Esophagus squamous epithelium (tissue), 5 donors: ENCODE data around the gene GJA10. TPM values are rescaled to one million over a fixed set of nuclear protein-coding genes. Genes with fewer than 3 reads are reported as not detected.

Experiments
- DNase-seq: peaks from one replicate; lab custom pipeline; 2025; lab: John Stamatoyannopoulos, UW
- H3K27ac ChIP-seq, 4 donors: fragments of 200-600 bp; sonication (generic); one replicate each; pipeline ENCODE4 v1.5.1; 2016 to 2019; ENCODE audit warnings: mild to moderate bottlenecking in 1 of 4
- H3K27me3 ChIP-seq, 4 donors: fragments of 200-600 bp; sonication (generic); 1 replicate in 3 of 4; 2 replicates in 1 of 4; pipeline versions ENCODE4 v1.5.1 to v1.6.0; 2017 to 2021; ENCODE audit warnings: antibody characterized with exemption in 1 of 4
- H3K36me3 ChIP-seq, 3 donors: fragments of 200-600 bp; sonication (generic); one replicate each; pipeline ENCODE4 v1.5.1; 2016 to 2019
- H3K4me1 ChIP-seq, 3 donors: fragments of 200-600 bp; sonication (generic); one replicate each; pipeline ENCODE4 v1.5.1; 2017 to 2019
- H3K4me3 ChIP-seq, 4 donors: fragments of 200-600 bp; sonication (generic); 1 replicate in 3 of 4; 2 replicates in 1 of 4; pipeline ENCODE4 v1.5.1; 2016 to 2019; ENCODE audit warnings: mild to moderate bottlenecking in 2 of 4, moderate library complexity in 1 of 4
- H3K9me3 ChIP-seq, 3 donors: fragments of 200-600 bp; sonication (generic); one replicate each; pipeline ENCODE4 v1.5.1; 2016 to 2019
- POLR2A ChIP-seq, 4 donors: fragments of 450-650 bp; IDR thresholded peaks; one replicate each; pipeline ENCODE4 v1.6.1; 2017; ENCODE audit warnings: antibody characterized with exemption in 4 of 4, mild to moderate bottlenecking in 4 of 4, moderate library complexity in 3 of 4
- WGBS, 2 donors: methylation state at CpG; one replicate each; pipeline ENCODE4 v1.1.5; 2018; 5-methylcytosine and 5-hydroxymethylcytosine counted together
- intact Hi-C: fragments of 100-400 bp; cut with DNase I; formaldehyde crosslinking; loops from one replicate; pipeline ENCODE4 v1.15.0; 2022
- total RNA-seq, 4 donors: library from RNA; depleted of rRNA; stranded (reverse); fragments of >200 nt; gene quantifications; one replicate each; pipeline ENCODE4 v1.1.0, GENCODE V29; 2016
- TF ChIP-seq, protein P1 (sequence below), 6 experiments: fragments of 450-650 bp in 4 of 6; fragments of 200-600 bp in 2 of 6; sonication (generic) in 2 of 6; IDR thresholded peaks; one replicate each; pipeline ENCODE4 v1.5.1; 2016 to 2019; ENCODE audit warnings: antibody characterized with exemption in 6 of 6, mild to moderate bottlenecking in 4 of 6, moderate library complexity in 4 of 6
- donor health status: DM: yes; HTN: yes; CAD: no.

Gene GJA10
- total RNA-seq, 4 donors from 2014 or later = not detected

DNA sequence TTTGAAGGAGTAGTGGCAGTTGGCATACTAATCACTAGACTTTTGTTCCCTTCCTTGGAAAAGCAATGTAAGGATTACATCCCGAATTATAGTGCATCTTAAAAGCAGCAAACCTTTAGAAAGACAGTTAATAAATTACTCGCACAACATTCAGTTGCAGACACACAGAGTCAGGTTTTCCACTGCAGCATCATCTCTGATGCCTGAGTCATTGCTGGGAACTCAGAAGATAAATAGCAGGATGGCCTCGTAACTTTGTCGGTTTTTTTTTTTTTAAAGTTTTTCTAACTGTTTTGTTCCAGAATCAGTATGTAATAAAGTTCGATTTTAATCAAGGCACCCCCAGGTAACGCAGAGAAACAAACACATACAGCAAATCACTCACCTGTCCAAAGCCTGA lies 34.3 kb downstream of the GJA10 start:
- no peak for TF ChIP-seq POLR2A (IDR thresholded peaks at IDR 0.05)
- TF ChIP-seq, protein P1, sequence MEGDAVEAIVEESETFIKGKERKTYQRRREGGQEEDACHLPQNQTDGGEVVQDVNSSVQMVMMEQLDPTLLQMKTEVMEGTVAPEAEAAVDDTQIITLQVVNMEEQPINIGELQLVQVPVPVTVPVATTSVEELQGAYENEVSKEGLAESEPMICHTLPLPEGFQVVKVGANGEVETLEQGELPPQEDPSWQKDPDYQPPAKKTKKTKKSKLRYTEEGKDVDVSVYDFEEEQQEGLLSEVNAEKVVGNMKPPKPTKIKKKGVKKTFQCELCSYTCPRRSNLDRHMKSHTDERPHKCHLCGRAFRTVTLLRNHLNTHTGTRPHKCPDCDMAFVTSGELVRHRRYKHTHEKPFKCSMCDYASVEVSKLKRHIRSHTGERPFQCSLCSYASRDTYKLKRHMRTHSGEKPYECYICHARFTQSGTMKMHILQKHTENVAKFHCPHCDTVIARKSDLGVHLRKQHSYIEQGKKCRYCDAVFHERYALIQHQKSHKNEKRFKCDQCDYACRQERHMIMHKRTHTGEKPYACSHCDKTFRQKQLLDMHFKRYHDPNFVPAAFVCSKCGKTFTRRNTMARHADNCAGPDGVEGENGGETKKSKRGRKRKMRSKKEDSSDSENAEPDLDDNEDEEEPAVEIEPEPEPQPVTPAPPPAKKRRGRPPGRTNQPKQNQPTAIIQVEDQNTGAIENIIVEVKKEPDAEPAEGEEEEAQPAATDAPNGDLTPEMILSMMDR (IDR thresholded peaks at IDR 0.05) = no peak

DNA sequence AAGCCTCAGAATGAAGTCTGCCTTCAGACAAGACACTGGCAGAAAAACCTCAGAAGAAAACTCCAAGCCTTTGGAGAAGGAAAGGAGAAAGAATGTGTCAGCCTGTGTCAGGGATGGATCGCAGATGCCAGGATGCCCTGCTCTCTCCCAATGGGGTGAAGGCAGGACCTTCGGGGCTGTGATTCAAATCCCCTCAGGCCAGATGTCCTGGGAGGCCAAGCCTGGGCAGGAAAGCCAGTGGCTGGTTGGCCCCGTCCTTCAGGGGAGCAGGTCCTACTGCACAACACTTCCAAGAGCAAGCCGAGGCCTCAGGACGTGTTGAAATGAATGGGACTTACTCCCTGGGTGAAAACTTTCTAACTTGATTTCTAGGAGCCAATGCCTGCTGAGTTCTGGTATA lies 36.5 kb downstream of the GJA10 start:
- no peak for DNase-seq
- Histone ChIP-seq H3K27me3 (no peaks in the 10 kb centered on the region), H3K4me1 (peaks cover 0 to 6% (median 0%) of the 10 kb centered on the region in 3 donors), H3K27ac (no peak overlapping the region), H3K9me3 (no peaks in the 10 kb centered on the region), H3K36me3 (no peaks in the 10 kb centered on the region), H3K4me3 (no peak overlapping the region)
- no peak for TF ChIP-seq POLR2A (IDR thresholded peaks at IDR 0.05)
- TF ChIP-seq, protein P1 (IDR thresholded peaks at IDR 0.05) = no peak
- intact Hi-C loops = loop anchor here (10.0 kb wide), 1 partner anchor 464 kb away; no protein-coding TSS in a partner anchor
- 51 to 100% methylated on average over 3 to 5 of the region's 5 CpGs for WGBS, 2 donors

More for the DNA sequence above, 34.3 kb downstream of the GJA10 start:
- DNase-seq = no peak
- no peaks in the 10 kb centered on the region for H3K36me3 ChIP-seq
- intact Hi-C loops = no loop called here
- no peak overlapping the region for H3K4me3 ChIP-seq
- no peak overlapping the region for H3K27ac ChIP-seq
- H3K4me1 ChIP-seq = peaks cover 0 to 6% (median 0%) of the 10 kb centered on the region in 3 donors
- 75 to 79% methylated on average over 6 of the region's 6 CpGs for WGBS, 2 donors
- no peaks in the 10 kb centered on the region for H3K27me3 ChIP-seq
- H3K9me3 ChIP-seq = no peaks in the 10 kb centered on the region

DNA sequence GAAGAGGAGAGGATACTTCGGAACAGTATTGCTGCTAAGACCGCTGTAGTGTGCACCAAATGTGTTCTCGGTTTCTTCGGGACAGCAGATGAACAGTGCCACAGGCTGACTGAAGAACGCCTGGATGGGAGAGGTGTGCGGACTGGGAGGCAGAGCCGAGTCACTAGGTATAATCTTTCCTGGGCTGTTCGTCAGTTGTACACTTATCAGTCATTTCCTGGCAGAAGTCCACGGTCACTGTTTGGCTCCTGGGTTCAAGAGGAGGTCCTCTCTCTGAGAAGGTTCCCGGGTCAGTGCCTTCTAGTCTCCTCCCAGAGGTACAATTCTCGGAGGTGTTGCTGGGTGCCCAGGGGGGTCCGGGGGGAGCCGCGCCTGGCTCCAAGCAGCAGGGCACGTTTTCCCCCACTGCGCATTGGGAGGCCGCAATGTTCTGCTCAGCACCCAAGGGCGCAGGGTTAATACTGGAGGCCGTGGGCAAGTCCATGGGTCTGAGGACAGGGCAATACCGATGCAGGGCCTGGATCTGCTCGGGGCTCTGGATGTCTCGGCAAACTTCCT lies 38.1 kb downstream of the GJA10 start:
- 89 to 98% methylated on average over 9 to 16 of the region's 22 CpGs for WGBS, 2 donors
- DNase-seq = no peak
- no peak overlapping the region for H3K27ac ChIP-seq
- no peaks in the 10 kb centered on the region for H3K9me3 ChIP-seq
- no peaks in the 10 kb centered on the region for H3K36me3 ChIP-seq
- intact Hi-C loops = loop anchor here (10.0 kb wide), 1 partner anchor 462 kb away; no protein-coding TSS in a partner anchor
- no peak overlapping the region for H3K4me3 ChIP-seq
- TF ChIP-seq POLR2A (IDR thresholded peaks at IDR 0.05) = no peak
- H3K27me3 ChIP-seq = no peaks in the 10 kb centered on the region
- H3K4me1 ChIP-seq = peaks cover 0 to 6% (median 0%) of the 10 kb centered on the region in 3 donors

DNA sequence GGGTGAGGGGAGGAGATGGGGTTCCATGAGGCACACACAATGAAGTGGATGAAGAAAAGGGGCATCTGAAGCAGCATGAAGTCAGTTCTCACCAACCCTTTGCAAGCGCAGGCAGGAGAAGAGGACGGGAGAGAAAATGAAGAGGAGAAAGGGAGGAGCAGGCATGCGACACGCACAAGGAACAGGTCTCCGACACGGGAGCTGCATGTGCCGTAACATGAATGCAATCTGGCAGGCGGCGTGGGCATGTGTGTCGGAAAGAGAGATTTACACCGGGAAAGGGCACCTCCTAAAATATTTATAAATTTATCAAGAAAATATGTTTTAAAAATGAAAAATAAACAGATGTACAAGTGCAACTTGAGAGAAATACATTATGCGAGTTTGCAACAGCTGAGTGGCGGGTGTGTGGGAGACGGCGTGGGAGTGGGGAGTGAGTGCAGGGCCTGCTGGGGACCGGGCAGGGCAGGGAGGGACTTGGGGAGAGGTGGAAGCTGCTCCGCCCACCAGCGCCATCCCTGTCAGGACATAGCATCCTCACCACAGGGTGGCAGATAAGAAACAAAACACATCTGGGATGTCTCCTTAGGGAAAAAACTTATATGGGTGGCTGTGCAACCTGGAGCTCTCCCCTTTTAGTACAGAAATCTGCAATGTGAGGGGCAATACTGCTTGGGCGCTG lies 40.6 kb downstream of the GJA10 start:
- H3K36me3 ChIP-seq = no peaks in the 10 kb centered on the region
- WGBS, 2 donors = 89 to 90% methylated on average over 19 of the region's 19 CpGs
- no peak overlapping the region for H3K27ac ChIP-seq
- TF ChIP-seq POLR2A (IDR thresholded peaks at IDR 0.05) = no peak
- TF ChIP-seq, protein P1 (IDR thresholded peaks at IDR 0.05) = no peak
- H3K27me3 ChIP-seq = no peaks in the 10 kb centered on the region
- intact Hi-C loops = loop anchor here (10.0 kb wide), 1 partner anchor 460 kb away; no protein-coding TSS in a partner anchor
- H3K9me3 ChIP-seq = no peaks in the 10 kb centered on the region
- H3K4me3 ChIP-seq = no peak overlapping the region
- peaks cover 0 to under 1% (median 0%) of the 10 kb centered on the region in 3 donors for H3K4me1 ChIP-seq
- DNase-seq = no peak

DNA sequence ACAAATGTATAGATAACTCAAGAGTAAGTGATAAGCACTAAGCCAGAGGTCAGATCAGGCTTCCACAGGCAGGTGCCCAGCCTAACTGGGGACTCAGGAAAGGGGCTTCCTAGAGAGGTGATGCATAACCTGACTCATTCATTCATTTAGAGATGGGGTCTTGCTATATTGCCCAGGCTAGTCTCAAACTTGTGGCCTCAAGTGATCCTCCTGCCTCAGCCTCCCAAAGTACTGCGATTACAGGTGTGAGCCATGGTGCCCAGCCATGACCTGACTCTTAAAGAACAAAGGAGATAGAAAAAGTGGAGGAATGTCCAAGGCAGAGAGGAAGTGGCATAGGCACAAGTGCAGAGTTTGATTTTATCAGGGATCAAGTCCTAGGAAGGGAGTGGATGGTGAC lies 41.9 kb downstream of the GJA10 start:
- Histone ChIP-seq H3K27ac (no peak overlapping the region), H3K36me3 (no peaks in the 10 kb centered on the region), H3K9me3 (no peaks in the 10 kb centered on the region), H3K4me1 (peaks cover 0 to 11% (median 0%) of the 10 kb centered on the region in 3 donors), H3K4me3 (no peak overlapping the region), H3K27me3 (no peaks in the 10 kb centered on the region)
- intact Hi-C loops = loop anchor here (10.0 kb wide), 1 partner anchor 459 kb away; no protein-coding TSS in a partner anchor
- no peak for DNase-seq
- WGBS, 2 donors = 100% methylated on average over 1 of the region's 1 CpG
- TF ChIP-seq, protein P1 (IDR thresholded peaks at IDR 0.05) = no peak
- no peak for TF ChIP-seq POLR2A (IDR thresholded peaks at IDR 0.05)
